Gastrocnemius medialis (tissue), 4 donors: ENCODE data around the gene MBD3L2B. TPM values are rescaled to one million over a fixed set of nuclear protein-coding genes. Genes with fewer than 3 reads are reported as not detected.
A peak's percentile ranks its signal among the peaks of the same experiment; 100 is the strongest.
"Not testable (repeated sequence)": the region's sequence is repeated elsewhere in the genome, so short reads cannot be mapped to it uniquely, and the experiment has no call there.

Source experiments
- ATAC-seq, 2 donors: fragments of 150-250 bp; one replicate each; pipeline ENCODE4 v1.9.1; 2016
- DNase-seq, 2 donors: peaks; one replicate each; pipeline ENCODE4 v3.0.0-alpha.2; 2019
- H3K27ac ChIP-seq, 4 donors: fragments of 200-600 bp; sonication (generic); 1 replicate in 1 of 4; 2 replicates in 3 of 4; pipeline ENCODE4 v1.5.1; 2016 to 2018; ENCODE audit warnings: mild to moderate bottlenecking in 2 of 4, moderate library complexity in 1 of 4
- H3K27me3 ChIP-seq, 3 donors: fragments of 200-600 bp; sonication (generic) in 2 of 3; 1 replicate in 1 of 3; 2 replicates in 2 of 3; pipeline versions ENCODE4 v1.5.1 to v1.6.0; 2016 to 2019; ENCODE audit warnings: mild to moderate bottlenecking in 1 of 3, moderate library complexity in 1 of 3
- H3K36me3 ChIP-seq, 2 donors: fragments of 200-600 bp; sonication (generic) in 1 of 2; one replicate each; pipeline ENCODE4 v1.5.1; 2017 to 2018
- H3K4me1 ChIP-seq, 2 donors: fragments of 200-600 bp; sonication (generic) in 1 of 2; one replicate each; pipeline ENCODE4 v1.5.1; 2016 to 2017; ENCODE audit warnings: mild to moderate bottlenecking in 2 of 2
- H3K4me3 ChIP-seq, 4 donors: fragments of 200-600 bp; sonication (generic) in 3 of 4; 1 replicate in 1 of 4; 2 replicates in 3 of 4; pipeline ENCODE4 v1.5.1; 2016 to 2019; ENCODE audit warnings: mild to moderate bottlenecking in 2 of 4
- H3K9me3 ChIP-seq, 3 donors: fragments of 200-600 bp; sonication (generic) in 2 of 3; 1 replicate in 1 of 3; 2 replicates in 2 of 3; pipeline ENCODE4 v1.5.1; 2016 to 2019
- CTCF ChIP-seq, 5 experiments: fragments of 450-650 bp in 3 of 5; fragments of 200-600 bp in 2 of 5; sonication (generic) in 2 of 5; IDR thresholded peaks in 4 of 5; conservative IDR thresholded peaks in 1 of 5; 1 replicate in 4 of 5; 2 replicates in 1 of 5; pipeline ENCODE4 v1.5.1; 2016 to 2019; ENCODE audit warnings: antibody characterized with exemption in 5 of 5, mild to moderate bottlenecking in 3 of 5, moderate library complexity in 3 of 5
- POLR2A ChIP-seq, 2 donors: fragments of 450-650 bp; IDR thresholded peaks; one replicate each; pipeline ENCODE4 v1.6.1; 2017; ENCODE audit warnings: antibody characterized with exemption in 2 of 2, mild to moderate bottlenecking in 2 of 2, moderate library complexity in 2 of 2
- in situ Hi-C, 4 donors: fragments of 200-750 bp; cut with MboI; loops; one replicate each; pipeline versions ENCODE4 v1.15.0 to v1.8.0; 2017; ENCODE audit warnings: low sequenced_read_pairs in 4 of 4
- intact Hi-C: fragments of 100-400 bp; cut with DNase I; formaldehyde crosslinking; loops from one replicate; pipeline ENCODE4 v1.15.1; 2023; ENCODE audit warnings: low total_unique reads
- total RNA-seq, 4 donors: library from RNA; depleted of rRNA; stranded (reverse); fragments of >200 nt; gene quantifications; one replicate each; pipeline versions ENCODE4 v1.1.0 to v1.2.3, GENCODE V29; 2016

Gene MBD3L2B
- not detected for total RNA-seq

- H3K27me3 ChIP-seq, DNase-seq, ATAC-seq, H3K9me3 ChIP-seq, H3K36me3 ChIP-seq, H3K4me3 ChIP-seq, intact Hi-C loops, H3K27ac ChIP-seq, in situ Hi-C loops, H3K4me1 ChIP-seq: not testable (repeated sequence)
Observed at GRCh38 chr19:7021331-7021730, at the start of gene MBD3L2B. MBD3L2B (minus strand) TSS chr19:7021431; CDS start chr19:7021397, 34 bp downstream.

- ATAC-seq = peak in 1 of 2 donors; percentile 7
- H3K27me3 ChIP-seq = no peaks in the 10 kb centered on the region
- intact Hi-C loops = loop anchor here (1.0 kb wide), 1 partner anchor 29 kb away; no protein-coding TSS in a partner anchor
Observed at GRCh38 chr19:7069904-7070226, 48.6 kb upstream of the MBD3L2B start.

GRCh38 chr19:7069042-7069903 is 48.0 kb upstream of the MBD3L2B start, which contains the start of gene ZNF557:
ZNF557 (plus strand) TSS chr19:7069703; CDS start chr19:7075075, 5,372 bp downstream.
- TF ChIP-seq POLR2A (IDR thresholded peaks at IDR 0.05) (peak; percentile 53 to 75), CTCF (IDR thresholded peaks at IDR 0.05 in 4 of 5, conservative IDR thresholded peaks at IDR 0.05 in 1 of 5) (no peak)
- ATAC-seq (peak; percentile 97), DNase-seq (peak; percentile 98)
- in situ Hi-C loops = no loop called here
- Histone ChIP-seq H3K4me3 (peak within 1 kb of the TSS; percentile 82 to 99 (median 96)), H3K27ac (peak within 1 kb of the TSS; percentile 75 to 88 (median 83)), H3K36me3 (peaks cover 3 to 41% of the 10 kb centered on the region in 2 donors), H3K27me3 (no peaks in the 10 kb centered on the region), H3K4me1 (peaks cover 7 to 9% of the 10 kb centered on the region in 2 donors), H3K9me3 (no peaks in the 10 kb centered on the region)
- intact Hi-C loops = loop anchor here (1.0 kb wide), 1 partner anchor 30 kb away; no protein-coding TSS in a partner anchor

More at GRCh38 chr19:7069904-7070226, 48.6 kb upstream of the MBD3L2B start:
- TF ChIP-seq CTCF (IDR thresholded peaks at IDR 0.05 in 4 of 5, conservative IDR thresholded peaks at IDR 0.05 in 1 of 5) (no peak), POLR2A (IDR thresholded peaks at IDR 0.05) (no peak)
- in situ Hi-C loops = no loop called here
- Histone ChIP-seq H3K9me3 (no peaks in the 10 kb centered on the region), H3K27ac (peak overlapping the region; percentile 75 to 88 (median 83)), H3K4me3 (peak overlapping the region; percentile 82 to 99 (median 96)), H3K4me1 (peaks cover 7 to 9% of the 10 kb centered on the region in 2 donors), H3K36me3 (peaks cover 3 to 47% of the 10 kb centered on the region in 2 donors)
- no peak for DNase-seq

- Histone ChIP-seq H3K4me3 (peak overlapping the region; percentile 26 to 99 (median 88)), H3K4me1 (peaks cover 7 to 9% of the 10 kb centered on the region in 2 donors), H3K9me3 (no peaks in the 10 kb centered on the region), H3K27me3 (no peaks in the 10 kb centered on the region), H3K36me3 (peaks cover 3 to 34% of the 10 kb centered on the region in 2 donors), H3K27ac (peak overlapping the region; percentile 75 to 88 (median 83))
- ATAC-seq (no peak), DNase-seq (no peak)
- TF ChIP-seq POLR2A (IDR thresholded peaks at IDR 0.05) (no peak), CTCF (IDR thresholded peaks at IDR 0.05 in 4 of 5, conservative IDR thresholded peaks at IDR 0.05 in 1 of 5) (no peak)
- in situ Hi-C loops = no loop called here
- intact Hi-C loops = no loop called here
Observed at GRCh38 chr19:7068599-7068998, 47.4 kb upstream of the MBD3L2B start.

- in situ Hi-C loops = no loop called here
- TF ChIP-seq CTCF (IDR thresholded peaks at IDR 0.05 in 4 of 5, conservative IDR thresholded peaks at IDR 0.05 in 1 of 5) = no peak
- TF ChIP-seq POLR2A (IDR thresholded peaks at IDR 0.05) = no peak
- H3K27ac ChIP-seq = no peak overlapping the region
- H3K36me3 ChIP-seq = peaks cover 3 to 25% of the 10 kb centered on the region in 2 donors
- intact Hi-C loops = no loop called here
- H3K9me3 ChIP-seq = no peaks in the 10 kb centered on the region
- H3K27me3 ChIP-seq = no peaks in the 10 kb centered on the region
- H3K4me3 ChIP-seq = no peak overlapping the region
- H3K4me1 ChIP-seq = peaks cover 7 to 9% of the 10 kb centered on the region in 2 donors
- ATAC-seq = no peak
- DNase-seq = no peak
Observed at GRCh38 chr19:7067716-7068115, 46.5 kb upstream of the MBD3L2B start.
